CD4-positive, alpha-beta T cell treated with Interleukin-15 for 4 hours (primary cell): Measurements from ENCODE around the gene KLHL26.
A peak's percentile ranks its signal among the peaks of the same experiment; 100 is the strongest.
"Not testable (repeated sequence)": the region's sequence is repeated elsewhere in the genome, so short reads cannot be mapped to it uniquely, and the experiment has no call there.

Source experiments
- DNase-seq: peaks from one replicate; pipeline ENCODE4 v3.0.0-alpha.2; 2020; ENCODE audit warnings: low spot score

KLHL26 gene

GRCh38 chr19:18636969-18637629, at the start of gene KLHL26:
Gene KLHL26 (plus strand): TSS chr19:18637028. CDS start chr19:18637055, 27 bp downstream.
- no peak for DNase-seq

GRCh38 chr19:18587561-18587960, 49.3 kb upstream of the KLHL26 start:
- no peak for DNase-seq

- no peak for DNase-seq
Measured at GRCh38 chr19:18587962-18588610, 48.7 kb upstream of the KLHL26 start.

GRCh38 chr19:18588611-18589379, 48.0 kb upstream of the KLHL26 start, which contains the start of gene REX1BD:
Gene REX1BD (plus strand): TSS chr19:18588798. CDS start chr19:18588802, 4 bp downstream.
- DNase-seq, result peak; percentile 91

GRCh38 chr19:18589380-18590272, 47.2 kb upstream of the KLHL26 start:
- DNase-seq, result peak; percentile 66

GRCh38 chr19:18590273-18591272, 46.3 kb upstream of the KLHL26 start:
- DNase-seq, result no peak

- no peak for DNase-seq
Measured at GRCh38 chr19:18591735-18592385, 45.0 kb upstream of the KLHL26 start.

- DNase-seq, result not testable (repeated sequence)
Measured at GRCh38 chr19:18592732-18593131, 44.1 kb upstream of the KLHL26 start.

- no peak for DNase-seq
Measured at GRCh38 chr19:18593367-18594095, 43.3 kb upstream of the KLHL26 start.

GRCh38 chr19:18594096-18594823, 42.6 kb upstream of the KLHL26 start:
- peak; percentile 69 for DNase-seq

GRCh38 chr19:18594824-18595373, 41.9 kb upstream of the KLHL26 start:
- no peak for DNase-seq

- DNase-seq, result no peak
Measured at GRCh38 chr19:18595475-18595874, 41.4 kb upstream of the KLHL26 start.

GRCh38 chr19:18596752-18597157, 40.1 kb upstream of the KLHL26 start:
- no peak for DNase-seq

- no peak for DNase-seq
Measured at GRCh38 chr19:18597809-18598660, 38.8 kb upstream of the KLHL26 start.

- DNase-seq, result no peak
Measured at GRCh38 chr19:18599485-18599884, 37.3 kb upstream of the KLHL26 start.

GRCh38 chr19:18600692-18601397, 36.0 kb upstream of the KLHL26 start:
- DNase-seq, result not testable (repeated sequence)

GRCh38 chr19:18601875-18602274, 35.0 kb upstream of the KLHL26 start:
- no peak for DNase-seq
